Prostate gland (tissue), 2 donors: ENCODE measurements around the gene HDAC4. TPM values are rescaled to one million over a fixed set of nuclear protein-coding genes. Genes with fewer than 3 reads are reported as not detected.

Experiments used
- DNase-seq: peaks from one replicate; pipeline ENCODE4 v3.0.0-alpha.2; 2019; ENCODE audit warnings: low spot score
- H3K27ac ChIP-seq, 2 donors: fragments of 200-600 bp; sonication (generic); 2 replicates each; pipeline ENCODE4 v1.5.1; 2017 to 2019
- H3K27me3 ChIP-seq: fragments of 200-600 bp; sonication (generic); replicated peaks from 2 replicates; pipeline ENCODE4 v1.5.1; 2019; ENCODE audit not compliant: insufficient read depth
- H3K36me3 ChIP-seq, 2 donors: fragments of 200-600 bp; sonication (generic); 1 replicate in 1 of 2; 2 replicates in 1 of 2; pipeline versions ENCODE4 v1.5.1 to v1.8.1; 2017 to 2019
- H3K4me1 ChIP-seq: fragments of 200-600 bp; sonication (generic); replicated peaks from 2 replicates; pipeline ENCODE4 v1.5.1; 2019
- H3K4me3 ChIP-seq, 2 donors: fragments of 200-600 bp; sonication (generic); 2 replicates each; pipeline ENCODE4 v1.5.1; 2017 to 2019
- H3K9me3 ChIP-seq: fragments of 200-600 bp; sonication (generic); 2 replicates; pipeline ENCODE4 v1.5.1; 2017
- CTCF ChIP-seq, 4 experiments: fragments of 200-600 bp in 2 of 4; fragments of 450-650 bp in 2 of 4; sonication (generic) in 2 of 4; IDR thresholded peaks; 1 replicate in 3 of 4; 2 replicates in 1 of 4; pipeline ENCODE4 v1.5.1; 2016 to 2019; ENCODE audit warnings: antibody characterized with exemption in 4 of 4, mild to moderate bottlenecking in 2 of 4, moderate library complexity in 2 of 4
- POLR2A ChIP-seq: fragments of 450-650 bp; IDR thresholded peaks from one replicate; pipeline ENCODE4 v1.6.1; 2016; ENCODE audit warnings: antibody characterized with exemption, mild to moderate bottlenecking
- POLR2AphosphoS5 ChIP-seq: sonication (generic); formaldehyde crosslinking; IDR thresholded peaks from one replicate; pipeline ENCODE4 v1.6.1; 2017; ENCODE audit warnings: antibody characterized with exemption
- WGBS: methylation state at CpG from one replicate; pipeline ENCODE4 v1.1.5; 2018; 5-methylcytosine and 5-hydroxymethylcytosine counted together
- intact Hi-C: fragments of 100-400 bp; cut with DNase I; formaldehyde crosslinking; loops from one replicate; pipeline ENCODE4 v1.14.2; 2022
- total RNA-seq, 2 donors: library from RNA; depleted of rRNA; stranded (reverse); fragments of >200 nt; gene quantifications; one replicate each; pipeline ENCODE4 v1.1.0, GENCODE V29; 2016

Gene HDAC4
- total RNA-seq, 2 donors from 2014 or later, result 41.8 to 44.2 TPM

- no peaks in the 10 kb centered on the region for H3K4me1 ChIP-seq
- DNase-seq, result no peak
- no peak overlapping the region for H3K27ac ChIP-seq
- intact Hi-C loops, result loop anchor here (5.0 to 10.0 kb wide), 4 partner anchors 368 to 1105 kb away; partner anchors contain the start of genes HDAC4 and OTOS
- H3K9me3 ChIP-seq, result no peaks in the 10 kb centered on the region
- H3K27me3 ChIP-seq, result no peaks in the 10 kb centered on the region
- WGBS, result 90% methylated on average over 21 of the region's 21 CpGs
- H3K4me3 ChIP-seq, result no peak overlapping the region
- TF ChIP-seq POLR2A, result no peak
- no peak for TF ChIP-seq CTCF (IDR thresholded peaks at IDR 0.05)
- TF ChIP-seq POLR2AphosphoS5, result no peak
- no peaks in the 10 kb centered on the region for H3K36me3 ChIP-seq
Measured at GRCh38 chr2:239036819-239037558, 363.8 kb downstream of the HDAC4 start.

GRCh38 chr2:239035997-239036731 is 364.7 kb downstream of the HDAC4 start:
- intact Hi-C loops, result loop anchor here (5.0 to 10.0 kb wide), 4 partner anchors 369 to 1106 kb away; partner anchors contain the start of genes HDAC4 and OTOS
- WGBS, result 63% methylated on average over 13 of the region's 15 CpGs
- no peak for DNase-seq
- no peaks in the 10 kb centered on the region for H3K4me1 ChIP-seq
- TF ChIP-seq POLR2A, result no peak
- no peak for TF ChIP-seq CTCF (IDR thresholded peaks at IDR 0.05)
- TF ChIP-seq POLR2AphosphoS5, result no peak
- H3K4me3 ChIP-seq, result no peak overlapping the region
- H3K36me3 ChIP-seq, result no peaks in the 10 kb centered on the region
- no peaks in the 10 kb centered on the region for H3K9me3 ChIP-seq
- no peaks in the 10 kb centered on the region for H3K27me3 ChIP-seq
- no peak overlapping the region for H3K27ac ChIP-seq

GRCh38 chr2:239035361-239035814 is 365.4 kb downstream of the HDAC4 start:
- intact Hi-C loops, result loop anchor here (5.0 to 10.0 kb wide), 4 partner anchors 369 to 1107 kb away; partner anchors contain the start of genes HDAC4 and OTOS
- 40% methylated on average over 26 of the region's 29 CpGs for WGBS
- Histone ChIP-seq H3K27me3 (no peaks in the 10 kb centered on the region), H3K27ac (no peak overlapping the region), H3K36me3 (no peaks in the 10 kb centered on the region), H3K4me3 (no peak overlapping the region), H3K4me1 (no peaks in the 10 kb centered on the region), H3K9me3 (no peaks in the 10 kb centered on the region)
- no peak for DNase-seq
- TF ChIP-seq CTCF (IDR thresholded peaks at IDR 0.05), result peak; percentile 65 to 92 (median 78)
- TF ChIP-seq POLR2AphosphoS5, result no peak
- no peak for TF ChIP-seq POLR2A

GRCh38 chr2:239034561-239035341 is 366.1 kb downstream of the HDAC4 start:
- no peak for DNase-seq
- Histone ChIP-seq H3K4me3 (no peak overlapping the region), H3K27me3 (no peaks in the 10 kb centered on the region), H3K27ac (no peak overlapping the region), H3K36me3 (no peaks in the 10 kb centered on the region), H3K9me3 (no peaks in the 10 kb centered on the region), H3K4me1 (no peaks in the 10 kb centered on the region)
- intact Hi-C loops, result loop anchor here (5.0 to 10.0 kb wide), 4 partner anchors 370 to 1108 kb away; partner anchors contain the start of genes HDAC4 and OTOS
- 78% methylated on average over 19 of the region's 19 CpGs for WGBS
- TF ChIP-seq POLR2A (no peak), POLR2AphosphoS5 (no peak), CTCF (IDR thresholded peaks at IDR 0.05) (no peak)
